SIG-M5 treated with dmso at 0.1 percent for 504 hours (cell line): ENCODE results near the gene WFIKKN1.

Source experiments
- DNase-seq: peaks from one replicate; lab custom pipeline; 2025; ENCODE audit not compliant: unreplicated experiment; lab: John Stamatoyannopoulos, UW

The WFIKKN1 gene

GRCh38 chr16:682493-683395 lies 52.0 kb downstream of the WFIKKN1 start:
- no peak for DNase-seq

- no peak for DNase-seq
Observed at GRCh38 chr16:683396-684070, 52.7 kb downstream of the WFIKKN1 start.
